ENCODE data around the gene ZNF672.

The ZNF672 gene

DNA sequence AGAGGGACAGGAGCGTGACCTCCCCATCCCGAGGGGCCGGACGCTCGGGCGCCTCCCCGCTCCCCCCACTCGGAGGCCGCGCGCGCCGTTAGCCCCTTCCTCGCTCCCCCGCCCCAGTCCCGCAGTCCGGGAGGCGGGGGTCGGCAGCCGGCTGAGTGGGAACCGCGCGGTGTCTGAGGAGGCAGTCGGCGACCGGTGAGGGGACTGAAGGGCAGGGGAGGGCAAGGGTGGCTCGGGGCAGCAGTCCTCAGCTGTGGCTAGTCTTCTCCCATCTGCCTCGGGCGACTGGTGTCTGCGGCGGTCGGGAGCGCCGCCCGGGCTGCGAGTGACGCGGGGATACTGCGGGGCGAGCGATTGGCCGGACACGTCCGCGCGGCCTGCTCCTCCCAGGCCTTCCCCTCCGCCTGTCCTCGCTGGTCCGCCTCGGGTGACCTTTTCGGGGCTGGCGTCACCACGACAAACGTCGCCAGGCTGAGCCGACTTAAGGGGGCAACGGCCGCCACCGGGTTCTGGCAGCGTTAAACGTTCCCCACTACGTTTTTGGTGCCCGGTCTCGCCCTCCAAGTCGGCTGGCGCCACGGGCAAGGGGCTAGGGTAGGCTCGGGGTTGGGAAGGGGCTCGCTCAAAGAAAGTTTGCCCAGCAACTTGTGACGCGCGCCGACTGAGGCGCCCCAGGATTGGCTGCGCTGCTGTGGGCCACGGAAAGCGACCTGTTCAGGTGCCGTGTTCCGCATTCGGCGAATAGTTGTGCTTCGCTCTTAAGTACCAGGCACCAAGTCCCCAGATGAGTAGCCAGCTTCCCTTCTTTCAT is 538 bp downstream of the ZNF672 start:
- Histone ChIP-seq H3K4me3 (ENCODE audit: insufficient read length, low read depth) (peak overlapping the region; percentile 91), H3K36me3 (ENCODE audit: insufficient read depth, insufficient read length, low read length) (peaks cover 8% of the 10 kb centered on the region), H3K9me3 (ENCODE audit: insufficient read depth, low read length) (no peaks in the 10 kb centered on the region), H3K4me1 (ENCODE audit: insufficient read depth, insufficient read length) (peaks cover 6% of the 10 kb centered on the region), H3K9ac (ENCODE audit: insufficient read length, low read depth) (peak overlapping the region; percentile 91), H3K27me3 (ENCODE audit: insufficient read depth, insufficient read length) (peaks cover 23% of the 10 kb centered on the region)
- TF ChIP-seq YY1 (IDR thresholded peaks at IDR 0.05; ENCODE audit: insufficient read depth, insufficient read length): no peak
- no peak for TF ChIP-seq SUZ12 (IDR thresholded peaks at IDR 0.05; ENCODE audit: extremely low read depth, insufficient read depth, insufficient read length)
- TF ChIP-seq ZNF274 (IDR thresholded peaks at IDR 0.05; ENCODE audit: low read depth, low read length): no peak
- peak; percentile 88 for DNase-seq (ENCODE audit: low read depth, low spot score)

DNA sequence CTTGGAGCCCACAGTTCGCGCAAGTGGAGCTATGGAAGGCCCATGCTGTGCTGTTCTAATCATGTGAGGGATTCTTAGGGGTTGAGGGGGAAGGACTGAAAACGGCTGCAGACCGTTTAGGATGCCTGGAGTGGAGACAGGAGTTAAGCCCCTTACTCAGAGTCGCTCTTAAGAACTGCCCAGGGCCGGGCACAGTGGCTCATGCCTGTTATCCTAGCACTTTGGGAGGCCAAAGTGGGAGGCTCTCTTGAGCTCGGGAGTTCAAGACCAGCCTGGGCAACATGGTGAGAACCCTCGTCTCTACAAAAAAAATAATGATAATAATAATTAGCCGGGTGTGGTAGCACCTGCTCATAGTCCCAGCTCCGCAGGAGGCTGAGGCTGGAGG is 1.1 kb downstream of the ZNF672 start:
- H3K36me3 ChIP-seq (ENCODE audit: insufficient read depth, insufficient read length, low read length): peaks cover 8% of the 10 kb centered on the region
- H3K4me3 ChIP-seq (ENCODE audit: insufficient read length, low read depth): peak overlapping the region; percentile 91
- no peak for DNase-seq (ENCODE audit: low read depth, low spot score)
- peaks cover 23% of the 10 kb centered on the region for H3K27me3 ChIP-seq (ENCODE audit: insufficient read depth, insufficient read length)
- peaks cover 6% of the 10 kb centered on the region for H3K4me1 ChIP-seq (ENCODE audit: insufficient read depth, insufficient read length)
- TF ChIP-seq YY1 (IDR thresholded peaks at IDR 0.05; ENCODE audit: insufficient read depth, insufficient read length) (no peak), ZNF274 (IDR thresholded peaks at IDR 0.05; ENCODE audit: low read depth, low read length) (no peak), SUZ12 (IDR thresholded peaks at IDR 0.05; ENCODE audit: extremely low read depth, insufficient read depth, insufficient read length) (no peak)
- H3K9ac ChIP-seq (ENCODE audit: insufficient read length, low read depth): peak overlapping the region; percentile 91
- H3K9me3 ChIP-seq (ENCODE audit: insufficient read depth, low read length): no peaks in the 10 kb centered on the region

DNA sequence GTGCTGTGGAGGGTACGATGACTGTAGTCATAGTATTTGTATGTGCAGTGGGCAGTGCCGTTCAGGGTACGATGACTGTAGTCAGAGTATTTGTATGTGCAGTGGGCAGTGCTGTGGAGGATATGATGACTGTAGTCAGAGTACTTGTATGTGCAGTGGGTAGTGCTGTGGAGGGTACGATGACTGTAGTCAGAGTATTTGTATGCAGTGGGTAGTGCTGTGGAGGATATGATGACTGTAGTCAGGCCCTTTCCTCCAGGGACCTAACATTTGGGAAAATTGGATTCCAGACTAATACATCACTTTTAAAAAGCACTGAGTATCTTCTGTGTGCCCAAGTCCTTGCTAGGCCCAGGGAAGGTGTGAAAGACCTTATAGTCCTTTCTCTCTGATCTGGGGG is 2.9 kb downstream of the ZNF672 start:
- no peak for DNase-seq (ENCODE audit: low read depth, low spot score)
- Histone ChIP-seq H3K27me3 (ENCODE audit: insufficient read depth, insufficient read length) (peaks cover 15% of the 10 kb centered on the region), H3K9ac (ENCODE audit: insufficient read length, low read depth) (peak overlapping the region; percentile 33), H3K36me3 (ENCODE audit: insufficient read depth, insufficient read length, low read length) (peaks cover 24% of the 10 kb centered on the region), H3K4me3 (ENCODE audit: insufficient read length, low read depth) (no peak overlapping the region), H3K9me3 (ENCODE audit: insufficient read depth, low read length) (no peaks in the 10 kb centered on the region), H3K4me1 (ENCODE audit: insufficient read depth, insufficient read length) (peaks cover 6% of the 10 kb centered on the region)
- no peak for TF ChIP-seq SUZ12 (IDR thresholded peaks at IDR 0.05; ENCODE audit: extremely low read depth, insufficient read depth, insufficient read length)
- TF ChIP-seq YY1 (IDR thresholded peaks at IDR 0.05; ENCODE audit: insufficient read depth, insufficient read length): no peak
- no peak for TF ChIP-seq ZNF274 (IDR thresholded peaks at IDR 0.05; ENCODE audit: low read depth, low read length)

DNA sequence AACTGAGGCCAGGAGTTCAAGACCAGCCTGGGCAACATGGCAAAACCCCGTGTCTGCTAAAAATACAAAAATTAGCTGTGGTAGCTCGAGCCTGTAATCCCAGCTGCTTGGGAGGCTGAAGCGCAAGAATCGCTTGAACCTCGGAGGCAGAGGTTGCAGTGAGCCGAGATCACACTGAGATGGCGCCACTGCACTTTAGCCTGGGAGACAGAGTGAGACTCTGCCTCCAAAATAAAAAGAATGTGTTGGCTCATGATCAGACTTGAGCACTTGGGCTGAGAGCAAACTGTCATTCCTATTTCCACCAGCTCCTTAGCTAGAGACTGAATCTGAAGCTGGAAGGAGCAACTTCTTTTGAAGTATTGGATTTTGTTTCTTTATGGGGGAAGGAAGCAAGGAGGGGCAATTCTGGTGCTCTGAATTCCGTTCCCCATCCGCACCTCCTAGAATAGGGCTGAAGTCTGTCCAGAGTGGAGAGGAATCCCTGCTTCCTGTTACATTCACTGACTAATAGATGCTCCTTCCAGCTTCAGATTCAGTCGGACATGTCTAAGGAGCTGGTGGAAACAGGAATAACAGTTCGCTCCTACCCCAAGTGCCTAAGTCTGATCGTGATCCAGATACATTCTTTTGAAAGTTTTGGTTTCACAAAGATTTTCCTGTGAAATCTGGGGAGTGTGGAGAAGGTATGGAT is 3.8 kb downstream of the ZNF672 start:
- H3K27me3 ChIP-seq (ENCODE audit: insufficient read depth, insufficient read length): peaks cover 7% of the 10 kb centered on the region
- TF ChIP-seq ZNF274 (IDR thresholded peaks at IDR 0.05; ENCODE audit: low read depth, low read length): no peak
- TF ChIP-seq YY1 (IDR thresholded peaks at IDR 0.05; ENCODE audit: insufficient read depth, insufficient read length): no peak
- TF ChIP-seq SUZ12 (IDR thresholded peaks at IDR 0.05; ENCODE audit: extremely low read depth, insufficient read depth, insufficient read length): no peak
- no peak overlapping the region for H3K9ac ChIP-seq (ENCODE audit: insufficient read length, low read depth)
- peaks cover 33% of the 10 kb centered on the region for H3K36me3 ChIP-seq (ENCODE audit: insufficient read depth, insufficient read length, low read length)
- no peak overlapping the region for H3K4me3 ChIP-seq (ENCODE audit: insufficient read length, low read depth)
- H3K4me1 ChIP-seq (ENCODE audit: insufficient read depth, insufficient read length): peaks cover 6% of the 10 kb centered on the region
- no peaks in the 10 kb centered on the region for H3K9me3 ChIP-seq (ENCODE audit: insufficient read depth, low read length)
- DNase-seq (ENCODE audit: low read depth, low spot score): no peak

- H3K9me3 ChIP-seq (ENCODE audit: insufficient read depth, low read length): no peaks in the 10 kb centered on the region
- H3K9ac ChIP-seq (ENCODE audit: insufficient read length, low read depth): no peak overlapping the region
- peaks cover 43% of the 10 kb centered on the region for H3K36me3 ChIP-seq (ENCODE audit: insufficient read depth, insufficient read length, low read length)
- H3K27me3 ChIP-seq (ENCODE audit: insufficient read depth, insufficient read length): no peaks in the 10 kb centered on the region
- DNase-seq (ENCODE audit: low read depth, low spot score): no peak
- peaks cover 6% of the 10 kb centered on the region for H3K4me1 ChIP-seq (ENCODE audit: insufficient read depth, insufficient read length)
- TF ChIP-seq YY1 (IDR thresholded peaks at IDR 0.05; ENCODE audit: insufficient read depth, insufficient read length) (no peak), ZNF274 (IDR thresholded peaks at IDR 0.05; ENCODE audit: low read depth, low read length) (no peak), SUZ12 (IDR thresholded peaks at IDR 0.05; ENCODE audit: extremely low read depth, insufficient read depth, insufficient read length) (no peak)
- no peak overlapping the region for H3K4me3 ChIP-seq (ENCODE audit: insufficient read length, low read depth)
Measured at GRCh38 chr1:248842781-248843331, 4.8 kb downstream of the ZNF672 start.

GRCh38 chr1:248843687-248844086 is 5.7 kb downstream of the ZNF672 start:
- DNase-seq (ENCODE audit: low read depth, low spot score): no peak
- Histone ChIP-seq H3K4me3 (ENCODE audit: insufficient read length, low read depth) (no peak overlapping the region), H3K36me3 (ENCODE audit: insufficient read depth, insufficient read length, low read length) (peaks cover 52% of the 10 kb centered on the region), H3K9me3 (ENCODE audit: insufficient read depth, low read length) (no peaks in the 10 kb centered on the region), H3K4me1 (ENCODE audit: insufficient read depth, insufficient read length) (peaks cover 6% of the 10 kb centered on the region), H3K27me3 (ENCODE audit: insufficient read depth, insufficient read length) (no peaks in the 10 kb centered on the region), H3K9ac (ENCODE audit: insufficient read length, low read depth) (no peak overlapping the region)
- TF ChIP-seq YY1 (IDR thresholded peaks at IDR 0.05; ENCODE audit: insufficient read depth, insufficient read length) (no peak), ZNF274 (IDR thresholded peaks at IDR 0.05; ENCODE audit: low read depth, low read length) (no peak), SUZ12 (IDR thresholded peaks at IDR 0.05; ENCODE audit: extremely low read depth, insufficient read depth, insufficient read length) (no peak)

DNA sequence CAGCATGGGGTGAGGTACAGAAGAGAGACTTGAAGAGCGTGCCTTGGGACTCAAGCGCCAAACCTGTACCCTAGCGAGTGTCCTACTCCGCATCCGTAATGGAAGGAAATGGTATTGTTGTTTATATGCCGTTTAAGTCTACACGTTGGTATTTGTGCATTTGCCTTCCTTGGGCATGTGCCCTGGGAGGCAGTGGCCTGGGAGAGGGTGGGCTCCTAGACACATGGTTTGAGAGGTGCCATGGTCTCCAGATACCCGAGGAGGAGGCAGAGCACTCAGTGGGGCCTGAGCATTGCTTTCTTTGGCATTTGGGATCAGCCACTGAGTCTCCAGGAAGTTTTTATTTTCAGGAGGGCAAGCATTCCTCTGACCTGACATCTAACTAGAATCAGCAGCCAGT is 6.5 kb downstream of the ZNF672 start:
- Histone ChIP-seq H3K9ac (ENCODE audit: insufficient read length, low read depth) (no peak overlapping the region), H3K36me3 (ENCODE audit: insufficient read depth, insufficient read length, low read length) (peaks cover 60% of the 10 kb centered on the region), H3K4me1 (ENCODE audit: insufficient read depth, insufficient read length) (peaks cover 6% of the 10 kb centered on the region), H3K4me3 (ENCODE audit: insufficient read length, low read depth) (no peak overlapping the region), H3K27me3 (ENCODE audit: insufficient read depth, insufficient read length) (no peaks in the 10 kb centered on the region), H3K9me3 (ENCODE audit: insufficient read depth, low read length) (no peaks in the 10 kb centered on the region)
- TF ChIP-seq YY1 (IDR thresholded peaks at IDR 0.05; ENCODE audit: insufficient read depth, insufficient read length): no peak
- no peak for TF ChIP-seq ZNF274 (IDR thresholded peaks at IDR 0.05; ENCODE audit: low read depth, low read length)
- no peak for TF ChIP-seq SUZ12 (IDR thresholded peaks at IDR 0.05; ENCODE audit: extremely low read depth, insufficient read depth, insufficient read length)
- no peak for DNase-seq (ENCODE audit: low read depth, low spot score)
